ENCODE data around the gene KIF21B.

DNA sequence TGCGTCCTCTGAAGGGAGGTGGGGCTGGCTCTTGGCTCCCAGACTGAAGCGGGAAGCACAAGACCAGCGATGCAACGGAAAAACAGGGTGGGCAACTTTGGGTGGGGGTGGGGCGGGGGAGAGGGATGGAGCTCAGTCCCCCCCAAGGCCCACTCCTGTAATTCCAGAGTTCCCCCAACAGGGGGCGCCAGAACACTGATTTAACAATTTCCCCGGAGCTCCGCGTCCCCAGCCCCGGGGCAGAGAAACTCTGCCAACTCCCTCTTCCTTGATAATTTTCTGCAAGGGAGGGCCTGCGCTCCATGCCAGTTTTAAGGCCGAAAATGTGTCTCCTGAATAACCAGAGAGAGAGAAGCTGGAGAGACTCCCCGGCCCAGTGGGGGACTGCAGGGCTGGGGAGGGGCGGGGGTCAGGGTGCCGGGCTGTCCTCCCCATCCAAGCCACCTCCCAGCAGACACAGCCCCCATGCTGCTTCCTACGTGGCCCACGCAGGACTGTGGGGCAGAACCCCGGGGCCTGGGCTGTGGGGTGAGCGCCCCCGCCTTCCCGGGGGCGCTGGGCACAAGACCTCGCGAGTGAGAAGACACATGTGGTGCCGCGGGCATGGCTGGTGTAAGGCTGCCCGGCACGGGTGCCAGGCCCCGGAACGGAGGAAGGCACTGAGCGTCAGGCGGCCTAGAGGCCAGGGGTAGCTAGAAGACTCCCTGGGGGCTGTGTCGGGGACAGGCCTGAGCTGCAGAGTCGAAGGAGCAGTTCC, 51.4 kb downstream of the KIF21B start:
- TF ChIP-seq, protein P1, sequence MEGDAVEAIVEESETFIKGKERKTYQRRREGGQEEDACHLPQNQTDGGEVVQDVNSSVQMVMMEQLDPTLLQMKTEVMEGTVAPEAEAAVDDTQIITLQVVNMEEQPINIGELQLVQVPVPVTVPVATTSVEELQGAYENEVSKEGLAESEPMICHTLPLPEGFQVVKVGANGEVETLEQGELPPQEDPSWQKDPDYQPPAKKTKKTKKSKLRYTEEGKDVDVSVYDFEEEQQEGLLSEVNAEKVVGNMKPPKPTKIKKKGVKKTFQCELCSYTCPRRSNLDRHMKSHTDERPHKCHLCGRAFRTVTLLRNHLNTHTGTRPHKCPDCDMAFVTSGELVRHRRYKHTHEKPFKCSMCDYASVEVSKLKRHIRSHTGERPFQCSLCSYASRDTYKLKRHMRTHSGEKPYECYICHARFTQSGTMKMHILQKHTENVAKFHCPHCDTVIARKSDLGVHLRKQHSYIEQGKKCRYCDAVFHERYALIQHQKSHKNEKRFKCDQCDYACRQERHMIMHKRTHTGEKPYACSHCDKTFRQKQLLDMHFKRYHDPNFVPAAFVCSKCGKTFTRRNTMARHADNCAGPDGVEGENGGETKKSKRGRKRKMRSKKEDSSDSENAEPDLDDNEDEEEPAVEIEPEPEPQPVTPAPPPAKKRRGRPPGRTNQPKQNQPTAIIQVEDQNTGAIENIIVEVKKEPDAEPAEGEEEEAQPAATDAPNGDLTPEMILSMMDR (conservative IDR thresholded peaks at IDR 0.05; ENCODE audit: low read depth, low read length): peak; percentile 98
- no peak for TF ChIP-seq EZH2phosphoT487 (IDR thresholded peaks at IDR 0.05; ENCODE audit: borderline replicate concordance, low read length)
- TF ChIP-seq EZH2 (IDR thresholded peaks at IDR 0.05; ENCODE audit: low read length, unreplicated experiment): no peak

Data from PC-3 (cell line).